BJ (cell line): Measurements from ENCODE around the gene PARP1. TPM values are rescaled to one million over a fixed set of nuclear protein-coding genes. Genes with fewer than 3 reads are reported as not detected.

Experiments
- CTCF ChIA-PET: fragments of 350-600 bp; formaldehyde crosslinking; extraction: SDS; loops from one replicate; lab custom pipeline; 2021; ENCODE audit warnings: antibody characterized with exemption, inconsistent platforms; lab: Yijun Ruan, JAX
- POLR2A ChIA-PET: fragments of 300-600 bp; sonication (Branson Sonifier 250); formaldehyde crosslinking; extraction: SDS; loops from one replicate; lab custom pipeline; 2021; ENCODE audit warnings: antibody characterized with exemption; lab: Charles Lee
- DNase-seq: peaks from one replicate; pipeline ENCODE4 v3.0.0-alpha.2; 2011; ENCODE audit warnings: low read depth
- H3K27me3 ChIP-seq: 2 replicates; pipeline ENCODE4 v1.6.0; 2011; ENCODE audit warnings: low read length; ENCODE audit not compliant: control insufficient read depth, insufficient read depth
- H3K36me3 ChIP-seq: 2 replicates; pipeline ENCODE4 v1.5.1; 2011; ENCODE audit warnings: low read length; ENCODE audit not compliant: control insufficient read depth, insufficient read depth
- H3K4me3 ChIP-seq: 2 replicates; pipeline ENCODE4 v1.5.1; 2011; ENCODE audit warnings: low read depth, mild to moderate bottlenecking, control low read depth, low read length
- polyA plus RNA-seq: library from polyadenylated mRNA; depleted of rRNA; stranded (reverse); fragments of >200 nt; gene quantifications from 2 replicates; pipeline ENCODE4 v1.2.3, GENCODE V29; 2011
- TF ChIP-seq, protein P1 (sequence below): IDR thresholded peaks from 2 replicates; pipeline ENCODE4 v1.5.1; 2011; ENCODE audit warnings: low read depth, mild to moderate bottlenecking, control low read depth, inconsistent platforms, low read length, moderate library complexity; ENCODE audit not compliant: insufficient read depth

The PARP1 gene
- polyA plus RNA-seq, 1 experiment, result 58.7 TPM

DNA sequence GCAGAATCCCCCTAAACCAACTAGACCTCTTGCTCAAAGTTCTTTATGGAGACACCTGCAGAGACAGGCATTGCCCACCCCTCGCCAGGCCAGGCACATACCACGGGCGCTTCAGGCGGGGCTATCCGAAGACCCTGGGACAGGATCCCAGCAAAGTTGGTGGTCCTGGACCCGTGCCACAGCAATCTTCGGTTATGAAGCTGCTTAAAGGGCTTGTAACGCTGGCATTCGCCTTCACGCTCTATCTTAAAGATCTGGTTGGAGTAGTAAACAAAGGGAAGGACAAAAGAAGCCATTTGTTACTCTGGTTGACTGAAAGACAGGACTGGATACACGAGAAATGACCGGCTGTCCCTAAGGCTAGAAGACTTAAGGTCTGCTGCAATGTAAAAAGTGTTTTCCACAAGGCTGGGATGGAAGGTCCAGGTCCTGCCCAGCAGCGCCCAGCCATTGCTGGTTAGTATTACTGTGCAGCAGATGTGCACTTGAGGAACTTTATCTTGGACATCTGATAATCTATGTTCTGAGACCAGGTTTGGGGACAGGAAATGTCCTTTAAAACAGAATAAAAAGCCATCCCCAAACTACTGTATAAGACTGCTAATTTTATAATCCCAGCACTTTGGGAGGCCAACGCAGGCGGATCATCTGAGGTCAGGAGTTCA is 42.9 kb downstream of the PARP1 start:
- Histone ChIP-seq H3K4me3 (no peak overlapping the region), H3K36me3 (peaks cover 30% of the 10 kb centered on the region), H3K27me3 (no peaks in the 10 kb centered on the region)
- no peak for DNase-seq
- ChIA-PET CTCF (no interaction called here), POLR2A (no interaction called here)
- TF ChIP-seq, protein P1, sequence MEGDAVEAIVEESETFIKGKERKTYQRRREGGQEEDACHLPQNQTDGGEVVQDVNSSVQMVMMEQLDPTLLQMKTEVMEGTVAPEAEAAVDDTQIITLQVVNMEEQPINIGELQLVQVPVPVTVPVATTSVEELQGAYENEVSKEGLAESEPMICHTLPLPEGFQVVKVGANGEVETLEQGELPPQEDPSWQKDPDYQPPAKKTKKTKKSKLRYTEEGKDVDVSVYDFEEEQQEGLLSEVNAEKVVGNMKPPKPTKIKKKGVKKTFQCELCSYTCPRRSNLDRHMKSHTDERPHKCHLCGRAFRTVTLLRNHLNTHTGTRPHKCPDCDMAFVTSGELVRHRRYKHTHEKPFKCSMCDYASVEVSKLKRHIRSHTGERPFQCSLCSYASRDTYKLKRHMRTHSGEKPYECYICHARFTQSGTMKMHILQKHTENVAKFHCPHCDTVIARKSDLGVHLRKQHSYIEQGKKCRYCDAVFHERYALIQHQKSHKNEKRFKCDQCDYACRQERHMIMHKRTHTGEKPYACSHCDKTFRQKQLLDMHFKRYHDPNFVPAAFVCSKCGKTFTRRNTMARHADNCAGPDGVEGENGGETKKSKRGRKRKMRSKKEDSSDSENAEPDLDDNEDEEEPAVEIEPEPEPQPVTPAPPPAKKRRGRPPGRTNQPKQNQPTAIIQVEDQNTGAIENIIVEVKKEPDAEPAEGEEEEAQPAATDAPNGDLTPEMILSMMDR, result no peak

DNA sequence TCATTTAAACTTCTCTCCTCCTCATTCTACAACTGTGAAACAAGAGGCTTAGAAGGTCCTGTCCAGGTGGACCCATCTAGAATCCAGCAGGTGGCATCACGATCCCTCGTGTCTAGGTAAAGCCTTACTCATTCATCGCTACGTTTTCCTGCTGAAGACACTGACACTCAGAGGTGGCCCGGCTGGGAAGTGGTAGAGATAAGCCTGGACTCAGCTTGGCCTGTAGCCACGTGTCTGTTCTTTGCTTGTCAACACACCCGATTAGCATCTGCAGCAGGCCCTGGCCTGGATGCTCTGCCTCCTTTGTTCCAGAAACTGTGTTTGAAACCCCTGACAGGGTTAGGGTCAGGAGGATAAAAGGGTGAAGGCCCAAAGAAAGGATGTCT is 43.4 kb downstream of the PARP1 start:
- CTCF ChIA-PET, result no interaction called here
- no peak overlapping the region for H3K4me3 ChIP-seq
- no peak for DNase-seq
- peaks cover 31% of the 10 kb centered on the region for H3K36me3 ChIP-seq
- TF ChIP-seq, protein P1, result no peak
- no peaks in the 10 kb centered on the region for H3K27me3 ChIP-seq
- POLR2A ChIA-PET, result no interaction called here

DNA sequence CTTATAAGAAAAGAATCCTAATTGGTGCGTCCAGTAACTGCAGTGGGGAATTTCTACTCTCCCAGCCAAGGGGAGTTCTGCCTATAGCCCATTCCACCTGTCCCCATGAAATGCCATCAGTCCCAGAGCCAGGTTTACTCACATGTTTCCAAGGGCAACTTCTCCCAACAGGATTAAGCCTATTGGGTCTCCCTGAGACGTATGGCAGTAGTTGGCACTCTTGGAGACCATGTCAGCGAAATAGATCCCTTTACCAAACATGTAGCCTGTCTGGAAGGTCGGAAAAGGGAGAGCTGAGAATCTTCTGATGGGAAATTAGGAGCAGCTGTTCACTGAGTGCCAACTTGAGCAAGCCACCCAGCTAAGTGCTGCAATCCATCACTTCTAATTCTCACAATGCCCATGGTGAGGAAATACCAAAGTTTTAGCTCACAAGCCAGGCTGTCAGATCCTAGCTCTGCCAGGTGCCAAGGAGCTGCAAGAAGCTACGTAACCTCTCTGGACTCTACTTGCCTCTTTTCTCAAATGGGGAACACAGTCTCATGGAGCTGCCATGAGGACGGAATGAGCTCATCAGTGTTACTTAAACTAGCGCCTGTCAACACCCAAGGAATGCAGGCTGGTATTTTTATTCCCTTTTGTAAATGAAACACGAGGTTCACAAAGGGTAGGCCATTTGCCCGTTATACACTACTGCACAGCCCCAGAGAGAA is 43.9 kb downstream of the PARP1 start:
- H3K36me3 ChIP-seq, result peaks cover 33% of the 10 kb centered on the region
- no peak for DNase-seq
- TF ChIP-seq, protein P1, result no peak
- no peak overlapping the region for H3K4me3 ChIP-seq
- H3K27me3 ChIP-seq, result no peaks in the 10 kb centered on the region
- ChIA-PET POLR2A (no interaction called here), CTCF (no interaction called here)

DNA sequence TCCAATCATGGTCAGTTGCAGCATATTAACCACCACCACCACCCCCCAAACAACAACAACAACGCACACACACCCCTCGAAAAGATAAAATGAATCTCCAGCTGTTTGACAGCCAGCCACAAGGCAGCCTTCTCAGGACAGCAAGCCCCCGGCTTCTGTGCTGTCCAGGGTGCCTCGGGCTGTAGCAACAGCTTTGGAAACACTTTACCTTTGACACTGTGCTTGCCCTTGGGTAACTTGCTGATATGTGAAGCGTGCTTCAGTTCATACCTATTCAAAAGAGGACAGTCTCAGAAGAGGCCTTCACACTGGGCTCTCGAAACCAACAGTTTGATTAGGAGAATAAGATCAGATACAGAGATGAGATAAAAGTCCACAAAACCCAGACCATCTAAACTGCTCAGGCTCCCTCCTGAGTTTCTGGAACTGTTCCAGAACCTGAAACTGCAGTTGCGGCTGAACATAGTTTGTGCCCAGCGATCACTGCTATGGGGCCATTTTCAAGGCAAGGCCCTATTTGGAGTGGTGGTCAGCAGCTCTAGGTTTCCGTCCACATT is 44.9 kb downstream of the PARP1 start:
- POLR2A ChIA-PET, result no interaction called here
- H3K27me3 ChIP-seq, result no peaks in the 10 kb centered on the region
- H3K36me3 ChIP-seq, result peaks cover 26% of the 10 kb centered on the region
- H3K4me3 ChIP-seq, result no peak overlapping the region
- DNase-seq, result no peak
- TF ChIP-seq, protein P1, result no peak
- CTCF ChIA-PET, result no interaction called here

DNA sequence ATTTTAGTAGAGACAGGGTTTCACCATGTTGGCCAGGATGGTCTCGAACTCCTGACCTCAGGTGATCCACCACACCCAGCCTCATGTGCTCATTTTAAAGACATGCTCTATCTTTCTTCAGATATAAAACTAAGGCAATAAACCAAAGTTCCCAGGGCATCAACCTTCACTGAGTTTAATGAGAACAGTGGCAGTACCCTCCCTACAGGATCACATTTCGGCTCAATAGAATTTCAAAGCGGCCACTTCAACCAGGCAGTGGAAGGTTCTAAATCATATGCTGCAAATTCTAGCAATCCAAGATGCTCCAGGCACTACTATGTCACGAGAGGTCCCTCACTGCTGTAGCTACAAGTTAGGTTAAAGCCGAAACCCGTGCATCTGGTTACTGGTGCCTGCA is 45.5 kb downstream of the PARP1 start:
- ChIA-PET CTCF (no interaction called here), POLR2A (no interaction called here)
- Histone ChIP-seq H3K27me3 (no peaks in the 10 kb centered on the region), H3K4me3 (no peak overlapping the region), H3K36me3 (peaks cover 25% of the 10 kb centered on the region)
- DNase-seq, result no peak
- TF ChIP-seq, protein P1, result no peak
